ENCODE results near the gene ABRACL. TPM values are rescaled to one million over a fixed set of nuclear protein-coding genes. Genes with fewer than 3 reads are reported as not detected.
"Not testable (repeated sequence)": the region's sequence is repeated elsewhere in the genome, so short reads cannot be mapped to it uniquely, and the experiment has no call there.

The ABRACL gene
- total and polyA plus RNA-seq, 2 donors (not counting 1 experiment from before 2014, with no cell fraction given), result 19.7 to 49.8 TPM

GRCh38 chr6:139019722-139020121, 8.8 kb upstream of the ABRACL start:
- H3K27me3 ChIP-seq (ENCODE audit: control insufficient read depth, insufficient read depth, low read length), result no peaks in the 10 kb centered on the region
- no peak overlapping the region for H2AFZ ChIP-seq (ENCODE audit: low read length)
- no peak for DNase-seq (ENCODE audit: low read depth in 2 of 2)
- no peak for TF ChIP-seq CTCF (conservative IDR thresholded peaks at IDR 0.05 in 1 of 2, IDR thresholded peaks at IDR 0.05 in 1 of 2; ENCODE audit: low read depth in 1 of 2, low read length in 2 of 2)
- TF ChIP-seq EZH2 (IDR thresholded peaks at IDR 0.05; ENCODE audit: low read length, missing control alignments), result no peak
- no peak overlapping the region for H3K9ac ChIP-seq (ENCODE audit: insufficient read depth, low read length)
- H3K27ac ChIP-seq (ENCODE audit: insufficient read depth, low read length), result no peak overlapping the region
- no peaks in the 10 kb centered on the region for H3K79me2 ChIP-seq (ENCODE audit: control insufficient read depth, insufficient read depth, low read length)
- no peaks in the 10 kb centered on the region for H3K4me1 ChIP-seq (ENCODE audit: control insufficient read depth, extremely low read depth, insufficient read depth, low read length)
- H3K9me3 ChIP-seq (ENCODE audit: control insufficient read depth, insufficient read depth, low read depth, low read length), result no peaks in the 10 kb centered on the region
- H3K4me3 ChIP-seq (replicated peaks in 1 of 4; ENCODE audit: control extremely low read depth in 1 of 4, insufficient read depth in 1 of 4, low read depth in 3 of 4, low read length in 4 of 4), result no peak overlapping the region
- H3K4me2 ChIP-seq (ENCODE audit: extremely low read depth, insufficient read depth, low read length), result no peak overlapping the region
- H3K36me3 ChIP-seq (ENCODE audit: control insufficient read depth, insufficient read depth, low read length), result no peaks in the 10 kb centered on the region
- H4K20me1 ChIP-seq (ENCODE audit: control insufficient read depth, extremely low read depth, insufficient read depth, low read length), result no peaks in the 10 kb centered on the region

- no peak for DNase-seq (ENCODE audit: low read depth in 2 of 2)
- Histone ChIP-seq H3K79me2 (ENCODE audit: control insufficient read depth, insufficient read depth, low read length) (no peaks in the 10 kb centered on the region), H3K4me2 (ENCODE audit: extremely low read depth, insufficient read depth, low read length) (no peak overlapping the region), H3K4me1 (ENCODE audit: control insufficient read depth, extremely low read depth, insufficient read depth, low read length) (no peaks in the 10 kb centered on the region), H4K20me1 (ENCODE audit: control insufficient read depth, extremely low read depth, insufficient read depth, low read length) (no peaks in the 10 kb centered on the region), H3K9ac (ENCODE audit: insufficient read depth, low read length) (no peak overlapping the region), H3K27ac (ENCODE audit: insufficient read depth, low read length) (no peak overlapping the region), H2AFZ (ENCODE audit: low read length) (no peak overlapping the region), H3K4me3 (replicated peaks in 1 of 4; ENCODE audit: control extremely low read depth in 1 of 4, insufficient read depth in 1 of 4, low read depth in 3 of 4, low read length in 4 of 4) (no peak overlapping the region), H3K9me3 (ENCODE audit: control insufficient read depth, insufficient read depth, low read depth, low read length) (no peaks in the 10 kb centered on the region), H3K36me3 (ENCODE audit: control insufficient read depth, insufficient read depth, low read length) (no peaks in the 10 kb centered on the region), H3K27me3 (ENCODE audit: control insufficient read depth, insufficient read depth, low read length) (no peaks in the 10 kb centered on the region)
- no peak for TF ChIP-seq EZH2 (IDR thresholded peaks at IDR 0.05; ENCODE audit: low read length, missing control alignments)
- no peak for TF ChIP-seq CTCF (conservative IDR thresholded peaks at IDR 0.05 in 1 of 2, IDR thresholded peaks at IDR 0.05 in 1 of 2; ENCODE audit: low read depth in 1 of 2, low read length in 2 of 2)
Observed at GRCh38 chr6:139020689-139021088, 7.9 kb upstream of the ABRACL start.

- not testable (repeated sequence) for H3K79me2 ChIP-seq (ENCODE audit: control insufficient read depth, insufficient read depth, low read length); H3K27ac ChIP-seq (ENCODE audit: insufficient read depth, low read length); DNase-seq (ENCODE audit: low read depth in 2 of 2)
Observed at GRCh38 chr6:139025416-139025815, 3.1 kb upstream of the ABRACL start.

More at GRCh38 chr6:139025416-139025815, 3.1 kb upstream of the ABRACL start:
- not testable (repeated sequence) for H3K4me1 ChIP-seq (ENCODE audit: control insufficient read depth, extremely low read depth, insufficient read depth, low read length); H3K4me3 ChIP-seq (replicated peaks in 1 of 4; ENCODE audit: control extremely low read depth in 1 of 4, insufficient read depth in 1 of 4, low read depth in 3 of 4, low read length in 4 of 4); H3K36me3 ChIP-seq (ENCODE audit: control insufficient read depth, insufficient read depth, low read length); H3K27me3 ChIP-seq (ENCODE audit: control insufficient read depth, insufficient read depth, low read length); H3K9me3 ChIP-seq (ENCODE audit: control insufficient read depth, insufficient read depth, low read depth, low read length); H2AFZ ChIP-seq (ENCODE audit: low read length); H4K20me1 ChIP-seq (ENCODE audit: control insufficient read depth, extremely low read depth, insufficient read depth, low read length); H3K4me2 ChIP-seq (ENCODE audit: extremely low read depth, insufficient read depth, low read length); H3K9ac ChIP-seq (ENCODE audit: insufficient read depth, low read length)
